Esophagus muscularis mucosa (tissue), 3 donors: Measurements from ENCODE around the gene OSBPL2.

Source experiments
- CTCF ChIP-seq, 3 experiments: fragments of 200-600 bp in 2 of 3; fragments of 450-650 bp in 1 of 3; sonication (generic) in 2 of 3; IDR thresholded peaks; one replicate each; pipeline ENCODE4 v1.5.1; 2017 to 2019; ENCODE audit warnings: antibody characterized with exemption in 3 of 3, mild to moderate bottlenecking in 2 of 3, moderate library complexity in 1 of 3
- POLR2A ChIP-seq: fragments of 450-650 bp; IDR thresholded peaks from one replicate; pipeline ENCODE4 v1.6.1; 2017; ENCODE audit warnings: antibody characterized with exemption, moderate library complexity, mild to moderate bottlenecking, low read depth

GRCh38 chr20:62269378-62269777 is 31.1 kb downstream of the OSBPL2 start:
- TF ChIP-seq CTCF (IDR thresholded peaks at IDR 0.05) (no peak), POLR2A (no peak)
